ENCODE data around the gene PAEP. TPM values are rescaled to one million over a fixed set of nuclear protein-coding genes. Genes with fewer than 3 reads are reported as not detected.

PAEP gene
- total and polyA plus RNA-seq, 8 donors = not detected

GRCh38 chr9:135612981-135613910 lies 51.7 kb downstream of the PAEP start:
- intact Hi-C loops (cut with DNase I; ENCODE audit: low total_unique reads) = no loop called here
- Histone ChIP-seq H3K4me1 (no peaks in the 10 kb centered on the region), H3K27ac (no peak overlapping the region), H3K9me3 (no peaks in the 10 kb centered on the region), H3K36me3 (no peaks in the 10 kb centered on the region), H3K4me3 (no peak overlapping the region), H3K27me3 (peaks cover 0 to 75% (median 0%) of the 10 kb centered on the region in 3 donors)
- no peak for DNase-seq
- WGBS, 5 donors = 61 to 73% (median 65%) methylated on average over 24 of the region's 24 CpGs
- no peak for TF ChIP-seq CTCF (IDR thresholded peaks at IDR 0.05)
- TF ChIP-seq POLR2AphosphoS5 (IDR thresholded peaks at IDR 0.05) = no peak
- no peak for TF ChIP-seq POLR2A (IDR thresholded peaks at IDR 0.05)
- no peak for TF ChIP-seq EP300 (IDR thresholded peaks at IDR 0.05)

GRCh38 chr9:135613946-135614805 lies 52.6 kb downstream of the PAEP start:
- H3K4me3 ChIP-seq = no peak overlapping the region
- 53 to 69% (median 61%) methylated on average over 16 to 34 of the region's 34 CpGs for WGBS, 5 donors
- H3K27ac ChIP-seq = no peak overlapping the region
- no peaks in the 10 kb centered on the region for H3K36me3 ChIP-seq
- DNase-seq = no peak
- peaks cover 0 to 84% (median 0%) of the 10 kb centered on the region in 3 donors for H3K27me3 ChIP-seq
- H3K9me3 ChIP-seq = no peaks in the 10 kb centered on the region
- intact Hi-C loops (cut with DNase I; ENCODE audit: low total_unique reads) = no loop called here
- H3K4me1 ChIP-seq = no peaks in the 10 kb centered on the region
- TF ChIP-seq CTCF (IDR thresholded peaks at IDR 0.05) = no peak
- TF ChIP-seq EP300 (IDR thresholded peaks at IDR 0.05) = no peak
- no peak for TF ChIP-seq POLR2AphosphoS5 (IDR thresholded peaks at IDR 0.05)
- no peak for TF ChIP-seq POLR2A (IDR thresholded peaks at IDR 0.05)

DNA sequence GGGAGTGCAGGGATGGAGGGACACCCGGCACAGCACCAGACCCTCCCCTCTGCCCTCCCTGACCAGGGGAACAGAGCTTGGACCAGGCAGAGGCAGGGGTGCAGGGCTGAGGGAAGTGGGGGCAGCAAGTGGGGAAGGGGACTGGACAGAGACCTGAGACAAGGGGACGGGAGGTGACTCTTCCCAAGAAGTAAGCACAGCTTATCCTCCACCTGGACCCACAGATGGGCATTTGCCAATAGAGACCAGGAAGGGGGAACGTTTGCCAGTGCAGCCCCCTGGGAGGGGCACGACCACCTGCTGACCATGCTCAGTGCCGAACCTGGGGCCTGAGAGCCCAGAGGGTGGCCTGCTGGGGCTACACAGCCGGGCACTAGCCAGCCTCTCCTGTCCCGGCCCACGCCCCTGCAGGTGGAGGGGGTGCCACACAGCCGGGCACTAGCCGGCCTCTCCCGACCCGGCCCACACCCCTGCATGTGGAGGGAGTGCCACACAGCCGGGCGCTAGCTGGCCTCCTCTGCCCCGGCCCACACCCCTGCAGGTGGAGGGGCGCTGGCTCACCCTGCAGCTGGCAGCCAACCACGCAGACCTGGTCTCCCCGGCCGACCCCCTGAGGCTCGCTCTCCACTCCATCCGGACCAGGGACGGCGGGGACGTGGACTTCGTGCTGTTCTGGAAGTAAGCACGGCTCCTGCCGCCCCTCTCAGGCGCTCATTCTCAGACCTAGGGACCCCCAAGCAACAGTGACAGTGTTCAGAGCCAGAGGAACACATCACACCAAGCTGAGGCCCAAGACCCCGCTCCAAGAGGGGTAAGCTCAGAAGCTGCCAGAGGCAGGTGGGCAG lies 53.5 kb downstream of the PAEP start:
- Histone ChIP-seq H3K36me3 (no peaks in the 10 kb centered on the region), H3K4me1 (no peaks in the 10 kb centered on the region), H3K9me3 (no peaks in the 10 kb centered on the region), H3K27me3 (peaks cover 0 to 90% (median 0%) of the 10 kb centered on the region in 3 donors), H3K4me3 (no peak overlapping the region), H3K27ac (no peak overlapping the region)
- TF ChIP-seq POLR2A (IDR thresholded peaks at IDR 0.05) (no peak), POLR2AphosphoS5 (IDR thresholded peaks at IDR 0.05) (no peak), CTCF (IDR thresholded peaks at IDR 0.05) (no peak), EP300 (IDR thresholded peaks at IDR 0.05) (no peak)
- intact Hi-C loops (cut with DNase I; ENCODE audit: low total_unique reads) = no loop called here
- WGBS, 5 donors = 69 to 87% (median 74%) methylated on average over 3 to 29 of the region's 29 CpGs
- no peak for DNase-seq
